Caco-2 (cell line): ENCODE data around the gene CDCP1. TPM values are rescaled to one million over a fixed set of nuclear protein-coding genes. Genes with fewer than 3 reads are reported as not detected.

Source experiments
- BruUV-seq: library from RNA; stranded (reverse); fragments of 400-500 nt; replicated peaks from 2 replicates; lab custom pipeline; 2021; lab: Mats Ljungman, UMichigan
- CTCF ChIA-PET: fragments of 300-600 bp; sonication (Branson Sonifier 250); formaldehyde crosslinking; loops from one replicate; lab custom pipeline; 2022; ENCODE audit warnings: antibody characterized with exemption; lab: Charles Lee
- POLR2A ChIA-PET: fragments of 300-600 bp; sonication (Branson Sonifier 250); formaldehyde crosslinking; loops from one replicate; lab custom pipeline; 2022; ENCODE audit warnings: antibody characterized with exemption; lab: Charles Lee
- DNase-seq, 2 experiments: peaks; one replicate each; pipeline versions ENCODE4 v3.0.0 to v3.0.0-alpha.2; 2020 to 2022
- H3K27me3 ChIP-seq: replicated peaks from 2 replicates; pipeline ENCODE4 v1.6.0; 2011; ENCODE audit warnings: low read length; ENCODE audit not compliant: control insufficient read depth, insufficient read depth
- H3K36me3 ChIP-seq: 2 replicates; pipeline ENCODE4 v1.5.1; 2011; ENCODE audit warnings: low read length; ENCODE audit not compliant: control insufficient read depth, insufficient read depth
- H3K4me1 ChIP-seq: fragments of 250-450 bp; sonication (Bioruptor Pico); 2 replicates; pipeline ENCODE4 v1.5.1; 2020; ENCODE audit warnings: mild to moderate bottlenecking
- H3K4me3 ChIP-seq: 2 replicates; pipeline ENCODE4 v1.5.1; 2011; ENCODE audit warnings: low read depth, mild to moderate bottlenecking, control low read depth, low read length
- H3K9me3 ChIP-seq: fragments of 250-450 bp; sonication (Bioruptor Pico); 2 replicates; pipeline ENCODE4 v1.5.1; 2020; ENCODE audit warnings: mild to moderate bottlenecking, moderate library complexity
- H3K27ac Mint-ChIP-seq: one replicate; pipeline ENCODE4 v1.8.0; 2022; ENCODE audit warnings: mixed read lengths; ENCODE audit not compliant: unreplicated experiment
- H3K27me3 Mint-ChIP-seq: one replicate; pipeline ENCODE4 v1.8.0; 2022; ENCODE audit warnings: mixed read lengths; ENCODE audit not compliant: insufficient read depth, unreplicated experiment
- H3K36me3 Mint-ChIP-seq: one replicate; pipeline ENCODE4 v1.8.0; 2022; ENCODE audit warnings: mild to moderate bottlenecking, mixed read lengths; ENCODE audit not compliant: insufficient read depth, unreplicated experiment
- H3K4me1 Mint-ChIP-seq: one replicate; pipeline ENCODE4 v1.8.0; 2022; ENCODE audit warnings: low read depth, mixed read lengths; ENCODE audit not compliant: unreplicated experiment
- H3K4me3 Mint-ChIP-seq: one replicate; pipeline ENCODE4 v1.8.0; 2022; ENCODE audit warnings: mild to moderate bottlenecking, moderate library complexity, mixed read lengths; ENCODE audit not compliant: unreplicated experiment
- H3K9me3 Mint-ChIP-seq: one replicate; pipeline ENCODE4 v1.8.0; 2022; ENCODE audit warnings: mixed read lengths; ENCODE audit not compliant: unreplicated experiment
- intact Hi-C: fragments of 100-400 bp; cut with micrococcal nuclease; formaldehyde crosslinking; loops from one replicate; pipeline ENCODE4 v1.10.0; 2022; ENCODE audit not compliant: unreplicated experiment
- total RNA-seq: library from RNA; stranded (reverse); gene quantifications from 2 replicates; pipeline ENCODE4 v1.2.3, GENCODE V29; 2022
- TF ChIP-seq, protein P1 (sequence below), 2 experiments: fragments of 200-600 bp in 1 of 2; IDR thresholded peaks; 1 replicate in 1 of 2; 2 replicates in 1 of 2; pipeline versions ENCODE4 v1.5.1 to v1.8.0; 2011 to 2022; ENCODE audit warnings: antibody characterized with exemption in 1 of 2, control low read depth in 1 of 2, inconsistent platforms in 1 of 2, low read depth in 1 of 2, low read length in 1 of 2, mild to moderate bottlenecking in 1 of 2, moderate library complexity in 1 of 2; ENCODE audit not compliant: insufficient read depth in 1 of 2, severe bottlenecking in 1 of 2, unreplicated experiment in 1 of 2

Gene CDCP1
- total RNA-seq, 1 experiment from 2014 or later = 22.5 TPM

DNA sequence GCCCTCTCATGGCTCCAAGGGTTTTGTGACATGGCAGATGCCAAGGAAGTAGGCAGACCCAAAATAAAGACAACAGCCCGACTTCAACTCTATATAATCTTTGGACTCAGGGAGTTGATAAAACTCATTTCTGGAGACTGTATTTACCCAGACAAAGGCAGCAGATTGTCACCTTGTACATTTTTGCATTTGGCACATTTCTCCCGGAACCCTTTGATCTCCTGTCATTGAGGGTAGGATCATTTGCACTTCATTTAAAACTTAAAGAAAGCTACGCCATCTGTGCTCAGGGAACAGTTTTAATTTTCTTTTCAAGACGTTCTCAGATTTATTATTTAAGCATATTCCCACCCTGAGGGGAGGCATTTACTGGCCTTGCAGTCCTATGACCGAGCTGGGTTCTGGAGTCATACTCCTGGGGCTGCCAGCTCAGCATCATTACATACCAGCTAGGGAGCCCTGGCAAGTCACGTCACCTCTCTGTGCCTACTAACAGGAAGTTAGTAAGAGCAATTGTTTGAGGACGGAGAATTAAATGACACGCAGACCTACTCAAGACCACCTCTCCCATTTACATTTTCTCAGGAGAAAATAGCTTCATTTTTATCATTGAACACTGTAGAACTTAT is 5.9 kb downstream of the CDCP1 start:
- Histone ChIP-seq H3K4me3 (no peak overlapping the region), H3K9me3 (no peaks in the 10 kb centered on the region), H3K27me3 (no peaks in the 10 kb centered on the region), H3K36me3 (no peaks in the 10 kb centered on the region), H3K4me1 (peaks cover 47% of the 10 kb centered on the region)
- TF ChIP-seq, protein P1, sequence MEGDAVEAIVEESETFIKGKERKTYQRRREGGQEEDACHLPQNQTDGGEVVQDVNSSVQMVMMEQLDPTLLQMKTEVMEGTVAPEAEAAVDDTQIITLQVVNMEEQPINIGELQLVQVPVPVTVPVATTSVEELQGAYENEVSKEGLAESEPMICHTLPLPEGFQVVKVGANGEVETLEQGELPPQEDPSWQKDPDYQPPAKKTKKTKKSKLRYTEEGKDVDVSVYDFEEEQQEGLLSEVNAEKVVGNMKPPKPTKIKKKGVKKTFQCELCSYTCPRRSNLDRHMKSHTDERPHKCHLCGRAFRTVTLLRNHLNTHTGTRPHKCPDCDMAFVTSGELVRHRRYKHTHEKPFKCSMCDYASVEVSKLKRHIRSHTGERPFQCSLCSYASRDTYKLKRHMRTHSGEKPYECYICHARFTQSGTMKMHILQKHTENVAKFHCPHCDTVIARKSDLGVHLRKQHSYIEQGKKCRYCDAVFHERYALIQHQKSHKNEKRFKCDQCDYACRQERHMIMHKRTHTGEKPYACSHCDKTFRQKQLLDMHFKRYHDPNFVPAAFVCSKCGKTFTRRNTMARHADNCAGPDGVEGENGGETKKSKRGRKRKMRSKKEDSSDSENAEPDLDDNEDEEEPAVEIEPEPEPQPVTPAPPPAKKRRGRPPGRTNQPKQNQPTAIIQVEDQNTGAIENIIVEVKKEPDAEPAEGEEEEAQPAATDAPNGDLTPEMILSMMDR (IDR thresholded peaks at IDR 0.05; ENCODE audit: insufficient read depth in 1 of 2, low read depth in 1 of 2, low read length in 1 of 2, severe bottlenecking in 1 of 2, unreplicated experiment in 1 of 2) = no peak
- Mint-ChIP-seq H3K4me3 (no peak overlapping the region), H3K9me3 (no peaks in the 10 kb centered on the region), H3K27ac (no peak overlapping the region), H3K36me3 (no peaks in the 10 kb centered on the region), H3K27me3 (no peaks in the 10 kb centered on the region), H3K4me1 (peaks cover 14% of the 10 kb centered on the region)
- intact Hi-C loops = loop anchor here (10.0 kb wide), 1 partner anchor 65 kb away; no protein-coding TSS in a partner anchor
- no peak for DNase-seq
- ChIA-PET POLR2A (no interaction called here), CTCF (no interaction called here)
- no TSS peak for BruUV-seq

DNA sequence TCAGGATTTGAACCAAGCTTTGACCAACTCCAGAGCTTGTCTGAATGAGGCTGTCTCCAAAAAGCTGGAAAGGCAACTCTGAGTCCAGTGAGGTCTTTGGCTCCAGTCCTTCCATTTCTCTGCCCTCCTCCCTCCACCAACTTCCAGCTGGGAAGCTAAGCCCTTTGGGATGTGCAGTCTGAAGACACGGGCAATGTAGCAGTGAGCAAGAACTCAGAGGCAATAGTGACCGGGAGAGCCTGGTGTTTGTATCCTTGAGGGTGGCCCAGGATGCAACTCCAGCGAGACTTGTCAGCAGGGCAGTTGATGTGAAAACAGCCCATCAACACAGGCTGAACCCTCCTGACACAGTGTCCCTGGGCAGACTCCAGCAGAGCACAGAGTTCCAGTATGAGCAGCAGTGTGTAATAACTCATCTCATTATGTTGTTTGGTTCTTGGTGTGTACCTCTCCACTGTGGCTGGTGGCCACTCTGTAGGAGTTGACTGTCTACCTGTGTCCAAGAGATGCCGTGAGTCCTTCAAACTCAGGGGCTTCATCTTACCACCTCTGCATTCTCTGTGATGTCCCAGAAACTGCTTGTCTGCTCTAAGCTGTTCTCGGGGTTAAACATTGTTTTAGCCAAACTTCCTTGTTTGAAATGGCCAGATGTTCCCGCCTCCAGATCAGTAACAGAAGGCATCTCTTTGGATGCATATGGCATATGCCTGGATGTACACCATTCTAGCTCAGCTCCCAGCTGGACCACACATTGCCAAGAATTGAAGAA is 6.6 kb downstream of the CDCP1 start:
- Mint-ChIP-seq H3K4me3 (no peak overlapping the region), H3K27ac (no peak overlapping the region), H3K27me3 (no peaks in the 10 kb centered on the region), H3K9me3 (no peaks in the 10 kb centered on the region), H3K36me3 (no peaks in the 10 kb centered on the region), H3K4me1 (peaks cover 14% of the 10 kb centered on the region)
- H3K4me1 ChIP-seq = peaks cover 43% of the 10 kb centered on the region
- no peaks in the 10 kb centered on the region for H3K9me3 ChIP-seq
- ChIA-PET CTCF (no interaction called here), POLR2A (no interaction called here)
- DNase-seq = no peak
- no peak overlapping the region for H3K4me3 ChIP-seq
- H3K36me3 ChIP-seq = no peaks in the 10 kb centered on the region
- TF ChIP-seq, protein P1 (IDR thresholded peaks at IDR 0.05; ENCODE audit: insufficient read depth in 1 of 2, low read depth in 1 of 2, low read length in 1 of 2, severe bottlenecking in 1 of 2, unreplicated experiment in 1 of 2) = no peak
- no peaks in the 10 kb centered on the region for H3K27me3 ChIP-seq
- no TSS peak for BruUV-seq
- intact Hi-C loops = loop anchor here (10.0 kb wide), 1 partner anchor 65 kb away; no protein-coding TSS in a partner anchor

DNA sequence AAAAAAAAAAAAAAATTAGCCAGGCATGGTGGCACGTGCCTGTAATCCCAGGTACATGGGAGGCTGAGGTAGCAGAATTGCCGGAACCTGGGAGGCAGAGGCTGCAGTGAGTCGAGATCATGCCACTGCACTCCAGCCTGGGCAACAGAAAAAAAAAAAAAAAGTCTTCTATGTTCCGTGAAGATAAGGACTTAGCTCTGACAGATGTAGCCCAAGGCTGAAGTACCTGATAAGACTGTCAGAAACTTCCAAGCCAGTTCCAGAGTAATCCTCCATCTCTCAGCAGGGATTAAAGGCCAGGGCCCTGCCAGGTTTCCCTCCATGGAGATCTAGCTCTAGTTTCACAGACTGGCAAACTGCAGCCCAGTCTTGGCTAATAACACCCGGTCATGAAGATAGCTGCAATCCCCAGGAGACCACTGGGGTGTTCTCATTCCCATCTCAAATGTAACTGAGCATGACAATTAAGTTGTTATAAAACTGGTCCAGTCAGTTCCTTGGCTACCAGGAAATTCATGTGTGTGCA is 8.5 kb downstream of the CDCP1 start:
- Histone ChIP-seq H3K9me3 (no peaks in the 10 kb centered on the region), H3K27me3 (no peaks in the 10 kb centered on the region), H3K4me3 (no peak overlapping the region), H3K36me3 (no peaks in the 10 kb centered on the region), H3K4me1 (peaks cover 36% of the 10 kb centered on the region)
- Mint-ChIP-seq H3K4me3 (no peak overlapping the region), H3K9me3 (no peaks in the 10 kb centered on the region), H3K36me3 (no peaks in the 10 kb centered on the region), H3K4me1 (peaks cover 8% of the 10 kb centered on the region), H3K27ac (no peak overlapping the region), H3K27me3 (no peaks in the 10 kb centered on the region)
- ChIA-PET CTCF (interaction anchor here (0.8 kb wide), 1 partner anchor 17 kb away, joined by 5 read pairs; no protein-coding TSS in a partner anchor), POLR2A (no interaction called here)
- TF ChIP-seq, protein P1 (IDR thresholded peaks at IDR 0.05; ENCODE audit: insufficient read depth in 1 of 2, low read depth in 1 of 2, low read length in 1 of 2, severe bottlenecking in 1 of 2, unreplicated experiment in 1 of 2) = no peak
- BruUV-seq = no TSS peak
- DNase-seq = no peak
- intact Hi-C loops = loop anchor here (1.0 kb wide), 1 partner anchor 39 kb away; no protein-coding TSS in a partner anchor
